Measurements from ENCODE around the gene PRR14. TPM values are rescaled to one million over a fixed set of nuclear protein-coding genes. Genes with fewer than 3 reads are reported as not detected.

PRR14 gene
- total and polyA plus RNA-seq, 2 of the 4 experiments (the other 2 are of a cell fraction) = 1.4 to 11.9 TPM

GRCh38 chr16:30609002-30609925 is 41.5 kb upstream of the PRR14 start:
- H2BK15ac ChIP-seq (ENCODE audit: low read depth, low read length) = no peak overlapping the region
- no peaks in the 10 kb centered on the region for H3K9me1 ChIP-seq (ENCODE audit: insufficient read depth, low read length)
- peak overlapping the region; percentile 73 for H3K4me3 ChIP-seq (ENCODE audit: insufficient read depth, low read depth, low read length)
- ChIA-PET POLR2A (ENCODE audit: unreplicated experiment) (no interaction called here), CTCF (interaction anchor here (1.0 to 1.4 kb wide), 2 partner anchors 11 to 39 kb away, joined by 3 to 4 read pairs; no protein-coding TSS in a partner anchor)
- no TSS peak for BruUV-seq (replicated peaks)
- H2AFZ ChIP-seq (replicated peaks; ENCODE audit: low read length, poor library complexity) = peak overlapping the region; percentile 96
- H2BK120ac ChIP-seq (ENCODE audit: low read depth, low read length) = 0 out of 2 replicates have a peak overlapping the region, but pooled peaks have one; percentile 3
- H3K4me2 ChIP-seq (ENCODE audit: low read depth, low read length) = peak overlapping the region; percentile 84
- peak overlapping the region; percentile 93 to 97 for H4K8ac ChIP-seq (ENCODE audit: low read depth in 2 of 2, low read length in 2 of 2)
- H3K23ac ChIP-seq (ENCODE audit: low read depth, low read length) = peak overlapping the region; percentile 93
- peaks cover 18% of the 10 kb centered on the region for H3K36me3 ChIP-seq (ENCODE audit: control insufficient read depth, insufficient read depth, low read length)
- in situ Hi-C loops (cut with MboI; ENCODE audit: low sequenced_read_pairs) = no loop called here
- 10% methylated on average over 24 of the region's 40 CpGs; no CpG with 5 or more reads in 1 of the 2 experiments for WGBS, 2 experiments (ENCODE audit: extremely low coverage in 2 of 2, insufficient read length in 1 of 2)
- intact Hi-C loops (cut with micrococcal nuclease) = no loop called here
- peak overlapping the region; percentile 72 for H3K9ac ChIP-seq (ENCODE audit: low read depth, low read length)
- H3K56ac ChIP-seq (ENCODE audit: extremely low read depth, insufficient read depth, low read length) = peak overlapping the region; percentile 71; the same call in 1 of the 2 replicates
- no peaks in the 10 kb centered on the region for H3K9me3 ChIP-seq (ENCODE audit: control insufficient read depth, insufficient read depth, low read length)
- H3K14ac ChIP-seq (replicated peaks; ENCODE audit: low read depth, low read length) = peak overlapping the region; percentile 93
- peak overlapping the region; percentile 86 for H4K91ac ChIP-seq (ENCODE audit: insufficient read depth, low read depth, low read length)
- H3K4me1 ChIP-seq (ENCODE audit: control insufficient read depth, insufficient read depth, low read length) = no peaks in the 10 kb centered on the region
- H2BK20ac ChIP-seq (ENCODE audit: low read depth, low read length) = no peak overlapping the region
- H4K20me1 ChIP-seq (ENCODE audit: insufficient read depth, low read length) = no peaks in the 10 kb centered on the region
- peak overlapping the region; percentile 68; the same call in 1 of the 2 replicates for H3K18ac ChIP-seq (ENCODE audit: low read depth, low read length)
- H2AK9ac ChIP-seq (replicated peaks; ENCODE audit: low read depth, low read length, poor library complexity) = peak overlapping the region; percentile 88
- peak overlapping the region; percentile 63 for H2BK5ac ChIP-seq (ENCODE audit: low read depth, low read length, poor library complexity, severe bottlenecking)
- TF ChIP-seq FOS (IDR thresholded peaks at IDR 0.05; ENCODE audit: low read depth, low read length) = no peak
- TF ChIP-seq CEBPB (IDR thresholded peaks at IDR 0.05; ENCODE audit: low read depth, low read length) = no peak
- TF ChIP-seq ELK1 (IDR thresholded peaks at IDR 0.05; ENCODE audit: borderline replicate concordance, low read depth, low read length) = no peak
- no peak; the same call in 1 of the 2 replicates for TF ChIP-seq POLR2A (IDR thresholded peaks at IDR 0.05; ENCODE audit: low read depth, low read length)
- no peak for TF ChIP-seq NFE2L2 (IDR thresholded peaks at IDR 0.05; ENCODE audit: low read depth, low read length)
- no peak for TF ChIP-seq USF2 (IDR thresholded peaks at IDR 0.05; ENCODE audit: low read depth, low read length)
- TF ChIP-seq RAD21 (IDR thresholded peaks at IDR 0.05; ENCODE audit: low read length) = no peak
- TF ChIP-seq SMC3 (IDR thresholded peaks at IDR 0.05; ENCODE audit: low read depth, low read length) = no peak
- dilution Hi-C loops (cut with HindIII; ENCODE audit: low sequenced_read_pairs, unreplicated experiment) = no loop called here
- no peaks in the 10 kb centered on the region for H3K27me3 ChIP-seq (ENCODE audit: control insufficient read depth, insufficient read depth, low read length)
- H2AK5ac ChIP-seq (ENCODE audit: low read depth, low read length) = peak overlapping the region; percentile 58; the same call in 1 of the 2 replicates
- ATAC-seq (ENCODE audit: low read depth) (peak; percentile 61), DNase-seq (peak; percentile 23)
- peak overlapping the region; percentile 78 for H3K27ac ChIP-seq (ENCODE audit: insufficient read depth, low read length)
- peaks cover 11 to 27% of the 10 kb centered on the region in 2 experiments; a peak in 3 of 4 replicates for H3K79me1 ChIP-seq (ENCODE audit: low read depth in 1 of 2, low read length in 2 of 2)
- peak overlapping the region; percentile 77 for H4K5ac ChIP-seq (ENCODE audit: low read depth, low read length)
- peak overlapping the region; percentile 81 for H3K4ac ChIP-seq (ENCODE audit: low read depth, low read length)
